Sigmoid colon (tissue), 4 donors: ENCODE results near the gene AUTS2.

Source experiments
- EP300 ChIP-seq, 4 donors: sonication (generic); formaldehyde crosslinking; IDR thresholded peaks; one replicate each; pipeline ENCODE4 v1.6.1; 2017; ENCODE audit warnings: antibody characterized with exemption in 4 of 4
- POLR2A ChIP-seq, 2 donors: fragments of 450-650 bp; IDR thresholded peaks; one replicate each; pipeline ENCODE4 v1.6.1; 2016; ENCODE audit warnings: antibody characterized with exemption in 2 of 2, mild to moderate bottlenecking in 2 of 2, moderate library complexity in 2 of 2
- POLR2AphosphoS5 ChIP-seq, 4 donors: sonication (generic); formaldehyde crosslinking; IDR thresholded peaks; one replicate each; pipeline ENCODE4 v1.6.1; 2017; ENCODE audit warnings: antibody characterized with exemption in 4 of 4
- TF ChIP-seq, protein P1 (sequence below), 4 experiments: fragments of 450-650 bp in 3 of 4; fragments of 200-600 bp in 1 of 4; IDR thresholded peaks; one replicate each; pipeline ENCODE4 v1.5.1; 2016 to 2019; ENCODE audit warnings: antibody characterized with exemption in 4 of 4, mild to moderate bottlenecking in 3 of 4, moderate library complexity in 2 of 4

DNA sequence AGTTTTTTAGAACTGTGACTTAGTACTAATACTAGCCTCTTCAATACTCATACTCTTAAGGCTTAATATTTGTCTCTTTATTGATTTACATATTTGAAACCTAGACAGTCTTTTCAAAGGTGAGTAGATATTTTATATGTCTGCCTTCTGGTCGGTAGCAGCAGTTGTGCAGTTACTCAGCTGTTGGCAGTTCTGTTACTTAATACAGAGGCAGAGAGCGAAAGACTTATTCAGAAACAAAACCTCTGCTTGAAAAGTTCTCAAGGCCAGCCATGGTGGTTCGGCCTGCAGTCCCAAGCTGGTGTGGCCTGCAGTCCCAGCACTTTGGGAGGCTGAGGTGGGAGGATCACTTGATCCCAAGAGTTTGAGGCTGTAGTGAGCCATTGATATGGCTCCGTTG lies 84.2 kb downstream of the AUTS2 start:
- TF ChIP-seq POLR2AphosphoS5 (IDR thresholded peaks at IDR 0.05) (no peak), POLR2A (IDR thresholded peaks at IDR 0.05) (no peak), EP300 (IDR thresholded peaks at IDR 0.05) (no peak)
- TF ChIP-seq, protein P1, sequence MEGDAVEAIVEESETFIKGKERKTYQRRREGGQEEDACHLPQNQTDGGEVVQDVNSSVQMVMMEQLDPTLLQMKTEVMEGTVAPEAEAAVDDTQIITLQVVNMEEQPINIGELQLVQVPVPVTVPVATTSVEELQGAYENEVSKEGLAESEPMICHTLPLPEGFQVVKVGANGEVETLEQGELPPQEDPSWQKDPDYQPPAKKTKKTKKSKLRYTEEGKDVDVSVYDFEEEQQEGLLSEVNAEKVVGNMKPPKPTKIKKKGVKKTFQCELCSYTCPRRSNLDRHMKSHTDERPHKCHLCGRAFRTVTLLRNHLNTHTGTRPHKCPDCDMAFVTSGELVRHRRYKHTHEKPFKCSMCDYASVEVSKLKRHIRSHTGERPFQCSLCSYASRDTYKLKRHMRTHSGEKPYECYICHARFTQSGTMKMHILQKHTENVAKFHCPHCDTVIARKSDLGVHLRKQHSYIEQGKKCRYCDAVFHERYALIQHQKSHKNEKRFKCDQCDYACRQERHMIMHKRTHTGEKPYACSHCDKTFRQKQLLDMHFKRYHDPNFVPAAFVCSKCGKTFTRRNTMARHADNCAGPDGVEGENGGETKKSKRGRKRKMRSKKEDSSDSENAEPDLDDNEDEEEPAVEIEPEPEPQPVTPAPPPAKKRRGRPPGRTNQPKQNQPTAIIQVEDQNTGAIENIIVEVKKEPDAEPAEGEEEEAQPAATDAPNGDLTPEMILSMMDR (IDR thresholded peaks at IDR 0.05): no peak
